MV-4-11 (cell line): ENCODE measurements around the gene SAMHD1.

Experiments used
- DNase-seq: peaks from one replicate; lab custom pipeline; 2025; lab: John Stamatoyannopoulos, UW

SAMHD1 gene

DNA sequence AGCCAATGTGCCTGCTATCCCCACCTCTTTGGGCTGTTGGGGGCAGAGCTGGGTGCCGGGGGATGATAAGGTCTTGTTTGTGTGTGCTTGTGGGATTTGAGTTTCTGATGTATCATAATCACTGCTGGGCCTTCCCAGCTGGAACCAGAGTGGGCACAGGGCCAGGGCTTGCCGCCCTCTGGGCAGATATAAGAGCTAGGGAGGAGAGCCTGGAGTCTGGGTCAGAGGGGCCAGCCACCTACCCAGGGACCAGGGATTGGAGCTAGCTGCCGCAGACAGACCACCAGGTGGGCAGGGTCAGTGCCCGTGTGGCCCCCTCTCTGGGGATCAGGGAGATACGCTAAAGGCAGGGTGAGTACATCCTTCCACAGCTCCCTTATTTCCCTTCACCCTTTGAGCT is 78.7 kb downstream of the SAMHD1 start:
- DNase-seq: no peak

DNA sequence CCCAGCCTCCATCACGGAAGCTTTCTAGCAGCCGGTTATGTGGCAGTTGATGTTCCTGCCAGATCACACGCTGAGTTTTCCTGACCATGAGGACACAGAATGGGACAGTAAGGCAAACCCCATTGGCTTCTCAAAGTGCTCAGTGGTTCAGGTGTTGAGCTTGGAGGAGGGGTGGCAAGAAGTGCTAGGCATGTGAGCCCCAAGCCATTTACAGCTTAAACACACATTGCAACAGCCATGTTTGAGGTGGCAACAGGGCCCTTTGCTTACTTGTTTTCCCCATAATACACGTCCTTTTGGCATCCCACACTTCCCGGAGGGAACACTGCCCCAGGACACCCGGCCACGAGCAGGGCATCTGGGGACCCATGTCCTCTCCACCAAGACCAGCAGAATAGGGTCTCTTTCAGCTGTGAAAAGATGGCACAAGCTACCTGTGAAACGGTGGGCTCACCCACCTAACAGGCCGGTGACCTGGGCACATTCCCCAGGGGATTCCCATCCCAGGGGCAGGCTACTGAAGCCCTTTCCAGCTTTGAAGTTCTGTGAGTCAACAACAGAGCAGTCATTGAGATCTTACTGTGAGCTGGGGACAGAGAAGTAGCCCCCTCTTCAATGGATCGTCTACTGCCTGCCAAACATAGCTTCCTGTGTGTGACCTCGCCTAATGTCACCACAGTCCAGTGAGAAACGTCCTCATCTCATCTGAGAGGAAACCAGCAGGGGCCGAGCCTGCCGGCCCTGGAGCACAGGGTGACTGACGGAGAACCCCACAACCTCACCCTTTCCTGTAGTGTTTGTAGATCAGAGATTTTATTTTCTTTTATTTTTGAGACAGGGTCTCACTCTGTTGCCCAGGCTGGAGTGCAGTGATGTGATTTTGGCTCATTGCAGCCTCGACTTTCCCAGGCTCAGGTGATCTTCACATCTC is 79.6 kb downstream of the SAMHD1 start:
- peak; percentile 10 for DNase-seq

DNA sequence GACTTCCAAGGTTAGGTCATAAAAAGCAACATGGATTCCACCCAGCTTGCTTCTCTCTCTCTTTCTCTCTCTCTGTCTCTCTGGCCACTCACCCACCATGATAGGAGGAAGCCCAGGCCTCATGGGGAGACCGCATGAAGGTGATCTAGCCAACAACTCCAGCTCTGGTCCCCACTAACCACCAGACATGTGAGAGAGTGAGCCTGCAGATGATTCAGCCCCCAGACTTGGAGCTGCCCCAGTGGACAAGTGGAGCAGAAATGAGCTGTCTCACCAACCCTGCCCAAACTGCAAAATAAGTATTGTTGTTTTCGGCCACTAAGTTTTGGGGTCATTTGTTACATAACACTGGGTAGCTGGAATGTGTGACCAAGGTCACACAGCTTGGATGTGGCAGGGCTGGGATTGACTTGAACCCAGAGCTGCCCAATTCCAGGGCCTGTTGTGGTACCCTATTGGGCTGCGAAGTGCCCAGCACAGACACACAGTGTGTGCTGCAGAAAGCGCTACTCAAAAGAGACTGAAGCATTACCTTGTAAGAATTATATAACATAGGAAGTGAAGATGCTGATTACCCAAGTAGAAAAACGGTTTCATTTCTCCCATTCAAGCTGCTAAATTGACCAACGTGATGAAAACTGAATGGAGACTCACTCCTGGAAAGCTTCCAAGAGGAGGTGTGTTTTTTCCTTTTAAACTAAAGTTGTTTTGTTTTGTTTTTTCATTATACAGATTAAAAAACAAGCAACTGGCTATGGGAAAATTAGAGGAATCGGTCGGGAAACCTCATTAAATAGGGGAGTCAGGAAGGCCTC is 84.6 kb downstream of the SAMHD1 start:
- DNase-seq: peak; percentile 89

DNA sequence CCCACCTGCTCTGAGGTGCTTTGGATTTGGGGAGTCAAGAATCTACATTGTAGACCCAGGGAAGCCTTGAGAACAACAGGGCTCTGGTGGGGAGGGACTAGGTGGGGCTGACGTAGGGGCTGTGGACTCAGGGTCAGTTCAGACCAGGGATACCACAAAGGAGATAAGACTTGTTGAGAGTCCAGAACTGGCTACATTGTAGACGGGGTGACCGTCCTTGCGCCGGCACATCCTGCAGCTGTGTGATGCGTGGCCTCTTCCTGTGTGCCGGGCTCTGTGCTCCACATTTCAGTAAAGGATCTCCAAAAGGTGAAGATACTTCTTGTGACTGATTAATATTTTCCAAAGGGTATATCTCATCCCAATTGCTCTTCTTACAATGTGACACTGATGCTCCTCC is 85.3 kb downstream of the SAMHD1 start:
- no peak for DNase-seq

DNA sequence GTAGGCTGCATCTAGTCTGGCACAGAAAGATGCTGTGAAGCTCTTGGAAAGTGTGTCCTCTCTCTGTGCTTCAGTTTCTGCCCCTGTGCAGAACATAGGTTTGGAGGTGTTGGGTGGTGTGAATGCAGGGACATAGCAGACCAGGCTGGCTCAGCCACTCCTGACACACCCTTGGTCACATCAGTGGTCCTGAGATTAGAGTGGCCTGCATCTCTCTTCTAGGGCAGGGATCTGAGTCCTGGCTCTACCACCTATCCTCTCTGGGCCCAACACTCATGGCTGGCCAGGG is 85.7 kb downstream of the SAMHD1 start:
- no peak for DNase-seq

DNA sequence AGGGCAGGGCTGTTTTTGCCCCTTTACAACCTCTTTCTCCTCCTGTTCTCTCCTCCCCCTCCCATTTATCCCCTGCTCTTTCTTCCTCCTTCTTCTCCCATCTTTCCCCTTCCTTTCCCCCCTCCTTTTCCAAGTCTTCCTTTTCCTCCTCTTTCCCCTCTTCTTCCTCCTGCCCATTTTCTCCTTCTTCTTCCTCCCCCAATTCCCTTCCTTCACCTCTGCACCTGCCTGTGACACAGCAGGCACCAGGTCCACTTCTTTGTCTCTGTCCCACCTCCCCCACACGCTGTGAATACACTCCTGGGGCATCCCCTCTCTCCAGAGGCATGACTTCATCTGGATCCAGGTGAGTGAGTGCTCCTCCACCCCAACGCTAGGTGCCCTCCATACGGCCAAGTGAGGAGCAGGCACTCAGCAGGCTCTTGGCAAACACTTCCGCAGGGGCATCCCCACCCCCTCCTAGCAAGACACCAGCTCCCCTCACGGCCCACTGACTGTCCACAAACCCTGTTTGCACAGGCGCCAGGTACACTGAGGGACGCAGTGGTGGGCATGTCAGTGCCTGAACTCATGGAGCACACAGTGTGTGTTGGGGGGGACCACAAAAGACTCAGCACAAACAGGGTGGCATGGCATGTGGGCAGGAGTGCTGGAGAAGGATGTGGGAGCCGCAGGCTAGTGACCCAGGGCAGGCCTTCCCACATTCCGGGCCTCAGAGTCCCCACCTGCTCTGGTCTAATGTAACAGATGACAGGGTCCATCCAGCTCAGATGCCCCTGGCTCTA is 86.2 kb downstream of the SAMHD1 start:
- no peak for DNase-seq

DNA sequence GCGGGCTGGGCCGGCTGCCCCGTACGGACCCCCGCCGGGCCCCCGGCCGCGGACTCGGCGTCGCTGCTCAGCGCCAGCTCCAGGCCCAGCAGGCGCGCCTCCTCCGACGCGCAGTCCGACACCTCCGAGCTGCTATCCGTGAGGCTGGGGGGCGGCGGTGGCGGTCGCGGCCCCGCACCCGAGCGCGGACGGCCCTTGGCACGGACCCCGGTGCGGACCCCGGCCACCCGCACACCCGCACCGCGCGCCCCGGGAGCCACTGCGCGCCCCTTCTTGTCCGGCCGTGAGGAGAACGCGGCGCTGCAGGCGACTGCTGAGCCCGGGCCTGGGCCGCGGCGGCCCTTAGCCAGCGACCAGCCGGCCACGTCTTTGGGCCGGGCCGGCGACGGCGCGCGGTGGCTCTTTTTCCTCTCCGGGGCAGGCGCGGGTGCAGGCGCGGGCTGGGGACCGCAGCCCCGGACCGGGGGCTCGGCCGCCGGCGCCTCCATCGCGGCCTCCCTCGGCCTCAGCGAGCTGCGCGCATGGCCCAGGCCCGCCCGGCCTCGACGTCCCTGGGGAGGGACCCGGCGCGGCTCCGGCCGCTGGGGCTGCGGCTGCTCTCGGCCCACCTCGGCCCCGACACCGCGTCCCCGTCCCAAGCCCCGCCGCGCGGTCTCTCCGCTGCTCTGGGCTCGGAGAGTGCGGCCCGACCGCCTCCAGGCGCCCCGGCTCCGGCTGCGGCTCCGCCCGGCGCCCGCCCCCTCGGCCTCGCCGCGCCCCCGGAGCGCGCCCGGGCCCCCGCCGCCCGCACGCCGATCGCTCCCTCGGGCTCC is 88.4 kb downstream of the SAMHD1 start:
- no peak for DNase-seq

DNA sequence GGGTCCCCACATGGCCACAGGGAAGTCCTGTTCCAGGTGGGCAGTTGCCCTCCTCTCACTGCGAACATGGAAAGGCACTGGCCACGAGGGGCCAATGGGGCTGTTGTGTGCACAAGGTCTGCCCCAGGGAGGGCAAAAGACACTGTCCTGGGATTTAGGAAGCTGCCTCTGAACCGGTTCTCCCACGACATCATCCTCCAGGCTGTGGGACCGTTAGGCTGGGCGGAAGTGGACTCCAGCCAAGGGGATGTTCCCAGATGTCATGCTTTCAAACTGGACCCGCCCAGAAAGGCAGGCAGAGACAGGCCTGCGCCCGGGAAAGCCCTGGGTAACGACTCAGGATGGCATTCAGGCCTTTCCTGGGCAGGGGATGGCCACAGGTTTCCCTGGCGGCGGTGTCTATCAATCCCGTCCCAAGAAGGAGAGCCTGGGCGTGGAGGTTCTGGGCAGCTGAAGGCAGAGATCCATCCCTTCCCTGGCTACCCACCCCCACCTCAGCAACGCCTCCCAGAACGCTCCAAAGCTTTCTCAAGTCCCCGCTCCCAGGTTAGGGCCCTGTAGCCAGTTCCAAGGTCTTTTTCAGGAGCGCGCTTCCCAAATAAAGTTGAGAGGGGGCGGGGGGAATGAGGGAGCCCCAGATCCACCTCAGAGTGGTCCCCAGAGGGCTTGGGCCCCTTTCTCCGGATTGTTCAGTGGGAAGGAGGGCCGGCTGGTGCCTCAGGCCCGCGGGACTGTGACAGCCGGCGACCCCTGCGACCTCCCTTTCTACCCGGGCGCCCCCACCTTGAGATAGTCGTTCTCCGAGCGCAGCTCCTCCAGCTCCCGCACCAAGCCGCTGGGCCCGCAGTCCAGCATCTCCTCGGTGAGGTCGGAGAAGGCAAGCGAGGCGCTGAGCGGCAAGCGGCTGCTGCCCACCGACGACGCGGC is 89.4 kb downstream of the SAMHD1 start:
- DNase-seq: peak; percentile 63

DNA sequence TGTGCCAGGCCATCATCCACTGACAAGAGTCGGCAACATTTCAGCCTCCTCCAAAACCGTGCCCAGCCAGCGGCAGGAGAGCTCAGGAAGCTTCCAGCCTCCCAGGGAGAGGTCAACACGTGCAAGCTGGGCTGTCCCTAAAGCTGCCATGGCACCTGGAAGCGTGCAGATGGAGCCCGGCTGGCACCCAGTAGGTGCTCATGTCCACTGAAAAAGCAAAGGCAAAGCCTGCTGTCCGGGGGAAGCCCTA is 90.0 kb downstream of the SAMHD1 start:
- no peak for DNase-seq

DNA sequence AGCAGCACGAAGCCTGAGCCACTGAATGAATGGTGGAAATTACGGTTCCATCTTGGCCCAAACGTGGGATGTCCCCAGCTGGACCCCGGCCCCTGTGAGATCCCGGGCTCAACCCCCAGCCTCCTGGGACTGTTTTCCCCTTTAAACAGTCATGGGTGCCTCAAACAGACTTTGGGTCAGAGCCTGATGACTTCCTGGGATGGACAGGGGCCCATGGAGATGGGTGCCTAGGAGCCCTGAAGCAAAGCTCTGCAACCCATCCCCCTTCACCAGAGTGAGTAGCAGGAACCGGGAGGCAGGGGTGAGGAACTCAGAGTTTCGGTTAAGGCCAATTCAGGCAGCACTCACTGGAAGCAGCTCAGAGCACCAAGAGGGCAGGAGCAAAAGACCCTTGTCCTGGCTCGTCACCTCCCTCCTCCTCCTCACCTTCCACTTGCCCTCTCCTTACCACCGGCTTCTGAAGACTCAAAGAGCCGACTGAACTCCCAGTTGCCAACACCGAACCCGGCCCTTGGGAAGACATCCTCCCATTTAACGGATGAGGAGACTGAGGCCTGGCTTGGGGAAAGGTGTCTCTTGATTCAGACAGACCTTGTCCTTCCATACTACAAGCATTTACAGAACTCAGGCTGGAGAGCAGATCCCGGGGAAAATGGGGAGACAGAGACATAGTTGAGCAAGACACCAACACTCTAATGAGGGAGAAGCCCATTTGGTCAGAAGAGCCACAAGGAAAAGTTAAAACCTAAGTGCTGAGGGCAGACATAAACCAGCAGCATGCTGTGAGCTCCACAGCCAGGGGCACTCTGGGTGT is 90.5 kb downstream of the SAMHD1 start:
- DNase-seq: peak; percentile 55

DNA sequence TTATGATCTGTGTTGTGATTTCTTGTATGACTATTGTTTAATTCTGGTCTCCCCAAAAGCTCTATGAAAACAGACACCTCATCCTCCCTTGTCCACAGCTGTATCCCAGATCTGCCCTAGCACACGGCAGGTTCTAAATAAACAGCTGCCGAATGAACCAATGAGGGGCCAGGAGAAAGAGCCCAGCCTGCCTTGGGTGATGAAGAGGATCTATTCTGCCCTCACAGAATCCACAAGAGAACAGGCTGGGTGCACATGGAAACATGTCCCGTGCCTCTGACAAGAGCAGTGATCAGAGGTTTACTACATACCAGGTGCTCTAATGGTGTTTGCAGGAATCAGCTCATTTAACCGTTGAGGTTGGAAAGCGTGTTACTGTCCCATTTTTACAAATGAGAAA is 91.2 kb downstream of the SAMHD1 start:
- no peak for DNase-seq

DNA sequence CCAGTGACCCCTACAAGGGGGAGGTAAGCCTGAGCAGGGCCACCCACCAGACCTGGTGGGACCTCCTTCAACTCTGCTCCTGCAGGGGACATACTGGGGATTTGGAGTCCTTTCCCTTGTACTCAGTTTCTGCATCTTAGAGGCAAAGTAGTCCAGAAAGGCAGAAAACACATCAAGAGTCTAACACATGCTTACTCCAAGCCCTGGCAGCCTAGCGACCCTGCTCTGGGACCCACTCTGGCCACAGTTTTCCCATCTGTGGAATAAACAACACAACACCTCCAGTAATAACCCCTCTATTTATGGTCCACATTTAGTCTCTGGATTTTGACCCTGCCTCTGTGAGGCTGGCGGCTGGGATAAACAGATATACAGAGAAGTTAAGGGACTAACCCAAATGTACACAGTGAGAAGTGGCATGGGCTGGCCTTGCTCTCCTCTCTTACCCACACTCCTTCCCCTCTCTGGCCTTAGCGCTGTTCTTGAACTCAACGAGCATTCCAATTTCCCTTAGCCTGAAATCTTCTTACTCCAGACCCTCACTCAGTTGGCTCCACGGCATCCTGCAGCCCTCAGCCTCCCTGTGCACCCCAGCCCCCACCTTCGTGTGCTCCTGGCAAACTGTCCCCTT is 91.7 kb downstream of the SAMHD1 start:
- DNase-seq: no peak

DNA sequence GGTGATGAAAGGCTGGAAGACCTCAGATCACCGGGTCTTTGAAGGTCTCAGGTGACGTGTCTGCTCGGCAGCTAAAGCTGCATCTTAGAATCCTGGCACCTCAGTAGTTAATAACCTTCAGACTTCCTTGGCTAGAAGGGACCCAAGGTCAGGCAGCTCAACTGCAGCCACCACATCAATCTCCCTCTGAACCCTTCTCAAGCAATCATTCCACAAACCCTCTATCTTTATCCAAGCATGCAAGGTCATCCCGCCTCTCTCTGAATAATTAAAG is 92.3 kb downstream of the SAMHD1 start:
- DNase-seq: no peak

DNA sequence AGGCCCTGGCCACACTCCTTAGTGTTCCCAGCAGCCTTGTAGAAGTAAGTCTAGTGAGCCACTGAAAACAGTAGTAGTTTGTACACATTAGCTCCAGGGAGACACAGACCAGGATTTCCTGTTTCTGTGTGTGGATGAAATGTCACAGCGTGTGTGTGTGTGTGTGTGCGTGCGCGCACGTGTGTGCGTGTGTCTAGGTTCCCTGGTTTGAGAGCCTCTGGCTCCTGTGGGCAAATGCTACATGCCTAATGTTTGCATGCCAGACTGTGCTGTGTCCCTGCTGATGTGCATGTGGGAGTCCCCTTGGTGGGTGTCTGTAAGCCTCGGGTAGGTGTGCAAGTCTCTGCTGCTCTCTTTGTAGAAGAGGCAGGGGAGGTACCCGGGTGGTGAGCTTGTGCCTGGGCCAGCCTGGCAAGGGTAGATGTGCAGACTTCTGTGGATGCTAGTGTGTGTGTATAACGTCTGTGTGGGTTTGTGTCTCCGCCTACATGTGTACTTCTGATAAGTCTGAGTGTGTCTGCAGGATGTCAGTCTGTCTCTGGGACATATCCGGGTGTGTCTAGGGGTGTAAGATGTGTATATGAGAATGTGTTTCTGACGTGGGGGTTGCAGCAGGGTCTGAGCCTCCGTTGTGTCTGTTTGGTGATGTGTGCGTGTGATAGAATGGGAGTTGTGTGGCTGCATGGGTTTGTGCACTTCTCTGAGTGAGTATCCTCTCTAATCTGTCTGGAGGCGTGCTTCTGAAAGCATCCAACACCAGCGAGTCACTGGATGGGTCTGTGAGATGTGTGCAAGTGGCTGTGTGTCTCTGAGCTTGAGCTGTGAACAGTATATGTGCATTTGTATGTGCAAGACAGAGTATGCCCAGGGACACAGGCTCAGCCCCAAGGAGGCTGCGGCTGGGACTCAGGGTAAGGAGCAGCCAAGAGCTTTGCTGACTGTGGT is 94.5 kb downstream of the SAMHD1 start:
- peak; percentile 84 for DNase-seq

DNA sequence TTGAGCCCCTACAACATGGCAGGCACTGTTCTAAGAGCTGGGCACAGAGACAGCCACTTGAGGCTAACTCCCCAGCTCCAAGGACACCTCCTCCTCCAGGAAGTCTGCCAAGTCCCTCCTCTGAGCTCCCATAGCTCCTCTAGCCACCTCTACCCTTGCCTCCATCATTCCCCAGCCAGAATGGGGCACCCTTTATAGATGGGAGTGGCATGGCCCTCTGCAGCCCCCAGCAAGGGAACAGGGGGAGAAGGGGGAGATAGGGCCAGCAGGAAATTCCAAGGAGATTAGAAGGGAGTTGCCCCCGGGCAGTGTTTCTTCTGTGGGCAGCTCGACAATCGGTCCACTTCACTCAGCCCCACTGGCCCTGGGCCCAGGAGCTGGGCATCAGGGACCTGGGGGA is 95.3 kb downstream of the SAMHD1 start:
- DNase-seq: no peak

DNA sequence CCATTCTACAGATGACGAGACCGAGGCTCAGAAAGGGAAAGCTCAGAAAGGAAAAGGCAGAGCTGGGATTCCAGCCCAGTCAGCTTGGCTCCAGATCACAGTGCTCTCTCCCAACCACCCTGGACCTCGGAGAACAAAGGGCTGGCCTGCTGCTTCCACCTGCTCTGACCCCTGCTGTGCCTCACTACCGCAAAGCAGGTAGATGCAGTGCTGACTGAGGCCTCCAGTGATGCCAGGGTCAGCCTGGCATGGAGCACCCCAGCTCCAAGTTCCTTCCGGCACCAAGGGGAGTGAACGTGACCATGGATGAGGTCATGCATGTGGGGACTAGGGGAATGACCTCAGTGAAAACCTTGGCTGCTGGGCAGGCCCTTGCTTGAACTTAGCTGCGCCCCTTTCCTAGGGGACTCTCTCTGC is 96.3 kb downstream of the SAMHD1 start:
- DNase-seq: no peak

DNA sequence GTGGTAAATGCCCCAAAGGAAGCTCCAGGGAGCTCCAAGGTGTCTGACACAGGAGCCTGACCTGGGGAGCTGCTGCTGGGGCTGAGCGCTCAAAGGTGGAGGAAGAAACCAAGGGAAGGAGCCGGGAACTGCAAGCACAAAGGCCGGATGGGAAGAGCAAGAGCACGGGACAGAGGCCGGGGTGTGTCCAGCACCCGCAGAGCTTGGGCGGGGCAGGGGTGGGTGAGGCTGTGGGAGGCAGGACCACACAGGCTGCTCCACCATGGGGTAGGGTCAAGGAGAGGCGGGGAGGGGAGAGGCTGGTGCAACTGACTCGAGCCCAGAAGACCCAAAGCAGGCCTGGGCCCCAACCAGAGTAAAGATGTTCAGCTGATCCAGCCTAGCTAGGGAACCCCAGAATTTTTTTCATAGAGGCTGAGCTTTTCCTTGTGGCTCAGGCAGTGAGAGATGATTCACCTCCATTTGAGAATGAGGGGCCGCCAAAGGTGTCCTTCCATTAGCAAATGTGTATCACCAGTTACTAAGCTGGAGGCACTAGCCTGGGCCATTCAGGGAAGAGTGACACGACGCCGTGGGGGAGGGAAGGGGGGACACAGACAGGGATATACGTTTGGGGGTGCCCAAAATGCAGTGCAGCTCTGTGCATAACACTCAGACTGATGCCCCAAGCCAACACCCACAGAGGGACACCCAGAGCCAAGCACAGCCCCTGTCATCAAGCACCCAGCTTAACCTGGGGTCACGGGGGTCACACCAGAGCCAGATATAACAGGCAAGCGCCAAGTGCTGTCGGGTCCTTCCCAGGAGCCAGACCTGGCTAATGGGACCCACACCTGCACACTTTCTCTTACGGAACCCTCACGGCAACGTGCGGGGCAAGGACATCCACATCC is 96.9 kb downstream of the SAMHD1 start:
- DNase-seq: no peak

DNA sequence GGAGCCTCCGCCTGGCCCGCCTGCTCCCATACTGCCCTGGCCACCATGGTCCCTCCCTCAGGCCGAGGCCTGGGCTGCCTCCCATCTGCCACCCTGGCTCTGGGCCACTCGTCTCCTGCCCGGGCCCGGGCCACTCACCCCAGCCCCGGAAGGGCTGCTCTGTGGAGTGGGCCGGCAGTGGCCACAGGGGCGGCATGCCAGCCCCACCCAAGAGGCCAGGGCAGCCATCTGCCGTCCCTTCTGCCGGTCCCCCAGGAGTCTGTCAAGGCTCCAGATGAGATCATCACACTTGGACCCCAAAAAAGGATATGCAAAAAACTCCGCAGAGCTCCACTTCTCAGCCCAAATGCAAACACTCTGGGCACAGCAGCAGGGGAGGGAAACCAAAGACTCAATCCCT is 99.3 kb downstream of the SAMHD1 start:
- DNase-seq: no peak
